SK-N-SH treated with all-trans-retinoic acid at 6 μM for 48 hours (cell line): Measurements from ENCODE around the gene CDKL5.

Source experiments
- ATAC-seq: fragments of 200-7000 bp; cut with Tn5 transposase; 3 replicates; pipeline ENCODE4 v1.9.1; 2020; ENCODE audit warnings: mild to moderate bottlenecking, moderate library complexity
- ARNTL ChIP-seq: fragments of 450-650 bp; formaldehyde crosslinking; IDR thresholded peaks from 2 replicates; pipeline ENCODE4 v1.5.0; 2020; ENCODE audit warnings: low read depth, mild to moderate bottlenecking, moderate library complexity, borderline replicate concordance
- BACH2 ChIP-seq: fragments of 250-450 bp; sonication (Bioruptor Pico); IDR thresholded peaks from 2 replicates; pipeline ENCODE4 v1.9.0; 2021; ENCODE audit warnings: mild to moderate bottlenecking, borderline replicate concordance
- CREB5 ChIP-seq: fragments of 250-450 bp; sonication (Bioruptor Pico); IDR thresholded peaks from 2 replicates; pipeline ENCODE4 v1.5.1; 2020; ENCODE audit warnings: low read depth, mild to moderate bottlenecking, moderate library complexity
- CSDC2 ChIP-seq: fragments of 250-450 bp; sonication (Bioruptor Pico); IDR thresholded peaks from 2 replicates; pipeline ENCODE4 v1.5.0; 2020; ENCODE audit warnings: mild to moderate bottlenecking, moderate library complexity
- CSRNP3 ChIP-seq: fragments of 250-450 bp; sonication (Bioruptor Pico); IDR thresholded peaks from 2 replicates; pipeline ENCODE4 v1.5.1; 2021; ENCODE audit warnings: mild to moderate bottlenecking, moderate library complexity
- ESRRG ChIP-seq: fragments of 250-450 bp; sonication (Bioruptor Pico); IDR thresholded peaks from 2 replicates; pipeline ENCODE4 v1.6.1; 2021; ENCODE audit warnings: mild to moderate bottlenecking
- ISL1 ChIP-seq: fragments of 250-450 bp; sonication (Bioruptor Pico); IDR thresholded peaks from 2 replicates; pipeline ENCODE4 v2.1.2; 2022; ENCODE audit warnings: mild to moderate bottlenecking, moderate library complexity
- OSR1 ChIP-seq: fragments of 250-450 bp; sonication (Bioruptor Pico); IDR thresholded peaks from 2 replicates; pipeline ENCODE4 v1.8.0; 2022; ENCODE audit warnings: moderate library complexity, mild to moderate bottlenecking, inconsistent platforms
- PATZ1 ChIP-seq: fragments of 250-450 bp; sonication (Bioruptor Pico); IDR thresholded peaks from 2 replicates; pipeline ENCODE4 v1.8.0; 2020; ENCODE audit warnings: mild to moderate bottlenecking, moderate library complexity, borderline replicate concordance
- POU6F1 ChIP-seq: fragments of 250-450 bp; sonication (Bioruptor Pico); IDR thresholded peaks from 2 replicates; pipeline ENCODE4 v1.8.0; 2021; ENCODE audit warnings: low read depth, mild to moderate bottlenecking, moderate library complexity, borderline replicate concordance
- PPARA ChIP-seq: fragments of 250-450 bp; sonication (Bioruptor Pico); IDR thresholded peaks from 2 replicates; pipeline ENCODE4 v1.5.0; 2020; ENCODE audit warnings: mild to moderate bottlenecking, borderline replicate concordance
- RARB ChIP-seq: fragments of 250-450 bp; sonication (Bioruptor Pico); IDR thresholded peaks from 2 replicates; pipeline ENCODE4 v1.8.0; 2021; ENCODE audit warnings: mild to moderate bottlenecking, moderate library complexity
- SNAI2 ChIP-seq: fragments of 250-450 bp; sonication (Bioruptor Pico); IDR thresholded peaks from 2 replicates; pipeline ENCODE4 v1.5.0; 2020; ENCODE audit warnings: mild to moderate bottlenecking, moderate library complexity
- TCF4 ChIP-seq: fragments of 250-450 bp; sonication (Bioruptor Pico); IDR thresholded peaks from 2 replicates; pipeline ENCODE4 v1.8.0; 2021; ENCODE audit warnings: mild to moderate bottlenecking, moderate library complexity, borderline replicate concordance
- TOX ChIP-seq: fragments of 250-450 bp; sonication (Bioruptor Pico); IDR thresholded peaks from 2 replicates; pipeline ENCODE4 v1.8.0; 2021; ENCODE audit warnings: mild to moderate bottlenecking, moderate library complexity, borderline replicate concordance
- TSHZ2 ChIP-seq: fragments of 250-450 bp; sonication (Bioruptor Pico); IDR thresholded peaks from 2 replicates; pipeline ENCODE4 v1.5.0; 2020; ENCODE audit warnings: mild to moderate bottlenecking, moderate library complexity
- ZC3H10 ChIP-seq: fragments of 250-450 bp; sonication (Bioruptor Pico); IDR thresholded peaks from 2 replicates; pipeline ENCODE4 v1.5.1; 2021; ENCODE audit warnings: mild to moderate bottlenecking, moderate library complexity
- ZFP30 ChIP-seq: fragments of 450-650 bp; formaldehyde crosslinking; IDR thresholded peaks from 2 replicates; pipeline ENCODE4 v1.5.0; 2022; ENCODE audit warnings: mild to moderate bottlenecking, moderate library complexity
- ZNF565 ChIP-seq: fragments of 450-650 bp; formaldehyde crosslinking; conservative IDR thresholded peaks from 2 replicates; pipeline ENCODE4 v1.5.0; 2020; ENCODE audit warnings: low read depth, mild to moderate bottlenecking, moderate library complexity
- ZNF8 ChIP-seq: fragments of 450-650 bp; formaldehyde crosslinking; IDR thresholded peaks from 2 replicates; pipeline ENCODE4 v1.5.0; 2020; ENCODE audit warnings: mild to moderate bottlenecking, moderate library complexity

Gene CDKL5

GRCh38 chrX:18691431-18691830 lies 266.0 kb downstream of the CDKL5 start:
- no peak for TF ChIP-seq TOX (CRISPR knock-in tag)
- TF ChIP-seq TSHZ2 (CRISPR knock-in tag) = no peak
- no peak for TF ChIP-seq CREB5 (CRISPR knock-in tag)
- TF ChIP-seq ZC3H10 (CRISPR knock-in tag) = no peak
- TF ChIP-seq OSR1 (CRISPR knock-in tag) = no peak
- no peak for TF ChIP-seq ZNF565
- ATAC-seq = peak; percentile 25; the same call in 2 of the 3 replicates

- ATAC-seq = no peak
These were observed 267.1 kb downstream of the CDKL5 start for GRCh38 chrX:18692541-18692940.

More at GRCh38 chrX:18692541-18692940, 267.1 kb downstream of the CDKL5 start:
- TF ChIP-seq CSDC2 (CRISPR knock-in tag) (no peak), RARB (CRISPR knock-in tag) (no peak), ZC3H10 (CRISPR knock-in tag) (no peak), POU6F1 (no peak), PATZ1 (CRISPR knock-in tag) (no peak), SNAI2 (CRISPR knock-in tag) (no peak), TSHZ2 (CRISPR knock-in tag) (no peak), ZNF565 (no peak), ARNTL (no peak), TOX (CRISPR knock-in tag) (no peak), BACH2 (CRISPR knock-in tag) (no peak), ESRRG (CRISPR knock-in tag) (no peak), CSRNP3 (CRISPR knock-in tag) (no peak), ZNF8 (CRISPR knock-in tag) (no peak), ZFP30 (CRISPR knock-in tag) (no peak), PPARA (CRISPR knock-in tag) (no peak), ISL1 (no peak), TCF4 (CRISPR knock-in tag) (no peak), CREB5 (CRISPR knock-in tag) (no peak), OSR1 (CRISPR knock-in tag) (no peak)
